GM23338 (cell line): Measurements from ENCODE around the gene GET3. TPM values are rescaled to one million over a fixed set of nuclear protein-coding genes. Genes with fewer than 3 reads are reported as not detected.

Source experiments
- ATAC-seq: fragments of 200-7000 bp; cut with Tn5 transposase; 3 replicates; pipeline ENCODE4 v1.9.1; 2020
- DNase-seq: peaks from one replicate; pipeline ENCODE4 v3.0.0-alpha.2; 2015; ENCODE audit warnings: low spot score
- H2AFZ ChIP-seq: fragments of 200-600 bp; sonication (generic); 2 replicates; pipeline ENCODE4 v1.8.0; 2016; ENCODE audit warnings: antibody characterized with exemption, mild to moderate bottlenecking, moderate library complexity
- H3F3A ChIP-seq: fragments of 200-600 bp; sonication (generic); replicated peaks from 2 replicates; pipeline ENCODE4 v1.8.0; 2017; ENCODE audit warnings: antibody characterized with exemption, mixed run types, low read depth
- H3K27ac ChIP-seq: fragments of 200-600 bp; sonication (generic); 2 replicates; pipeline ENCODE4 v1.6.1; 2016; ENCODE audit warnings: low read depth
- H3K27me3 ChIP-seq: fragments of 200-600 bp; sonication (generic); 2 replicates; pipeline ENCODE4 v1.8.0; 2016; ENCODE audit warnings: mild to moderate bottlenecking, mixed run types, moderate library complexity; ENCODE audit not compliant: insufficient read depth
- H3K36me3 ChIP-seq: fragments of 200-600 bp; sonication (generic); 2 replicates; pipeline ENCODE4 v1.8.0; 2016; ENCODE audit warnings: mild to moderate bottlenecking; ENCODE audit not compliant: insufficient read depth
- H3K4me1 ChIP-seq: fragments of 200-600 bp; sonication (generic); 2 replicates; pipeline ENCODE4 v1.8.0; 2016; ENCODE audit warnings: mild to moderate bottlenecking, moderate library complexity; ENCODE audit not compliant: insufficient read depth
- H3K4me2 ChIP-seq: fragments of 200-600 bp; sonication (generic); 2 replicates; pipeline ENCODE4 v1.7.1; 2017; ENCODE audit warnings: mixed run types
- H3K4me3 ChIP-seq: fragments of 200-600 bp; sonication (generic); 2 replicates; pipeline ENCODE4 v1.6.1; 2016; ENCODE audit warnings: mixed run types
- H3K79me2 ChIP-seq: fragments of 200-600 bp; sonication (generic); replicated peaks from 2 replicates; pipeline ENCODE4 v1.8.0; 2017; ENCODE audit warnings: mild to moderate bottlenecking; ENCODE audit not compliant: insufficient read depth
- H3K9me2 ChIP-seq: fragments of 200-600 bp; sonication (generic); 2 replicates; pipeline ENCODE4 v1.8.0; 2017; ENCODE audit not compliant: insufficient read depth
- H4K20me1 ChIP-seq: fragments of 200-600 bp; sonication (generic); replicated peaks from 2 replicates; pipeline ENCODE4 v1.8.0; 2017; ENCODE audit warnings: mild to moderate bottlenecking; ENCODE audit not compliant: insufficient read depth
- H3K27ac Mint-ChIP-seq: 2 replicates; pipeline ENCODE4 v1.8.0; 2020; ENCODE audit warnings: inconsistent platforms, mild to moderate bottlenecking, moderate library complexity, mixed read lengths
- H3K27me3 Mint-ChIP-seq: 3 replicates; pipeline ENCODE4 v1.8.0; 2022; ENCODE audit warnings: low read depth, mild to moderate bottlenecking, moderate library complexity, mixed read lengths, inconsistent platforms; ENCODE audit not compliant: insufficient read depth, poor library complexity
- H3K36me3 Mint-ChIP-seq: 3 replicates; pipeline ENCODE4 v1.8.0; 2021; ENCODE audit warnings: low read depth, mild to moderate bottlenecking, inconsistent platforms, moderate library complexity, mixed read lengths
- H3K4me1 Mint-ChIP-seq: 3 replicates; pipeline ENCODE4 v1.8.0; 2020; ENCODE audit warnings: mild to moderate bottlenecking, inconsistent platforms, mixed read lengths
- H3K4me3 Mint-ChIP-seq: 3 replicates; pipeline ENCODE4 v1.8.0; 2021; ENCODE audit warnings: moderate library complexity, mild to moderate bottlenecking, inconsistent platforms, mixed read lengths
- H3K9me3 Mint-ChIP-seq: 3 replicates; pipeline ENCODE4 v1.8.0; 2020; ENCODE audit warnings: moderate library complexity, mild to moderate bottlenecking, inconsistent platforms, mixed read lengths
- CREB1 ChIP-seq: fragments of 250-450 bp; sonication (Bioruptor Pico); IDR thresholded peaks from 2 replicates; pipeline ENCODE4 v1.5.0; 2020; ENCODE audit warnings: low read depth, mild to moderate bottlenecking, moderate library complexity
- EZH2 ChIP-seq: fragments of 200-600 bp; sonication (generic); IDR thresholded peaks from one replicate; pipeline ENCODE4 v1.8.0; 2017; ENCODE audit warnings: antibody characterized with exemption, mild to moderate bottlenecking, low read depth; ENCODE audit not compliant: unreplicated experiment
- EZH2phosphoT487 ChIP-seq: fragments of 200-600 bp; sonication (generic); IDR thresholded peaks from one replicate; pipeline ENCODE4 v1.8.1; 2018; ENCODE audit warnings: antibody characterized with exemption; ENCODE audit not compliant: unreplicated experiment
- JUNB ChIP-seq: IDR thresholded peaks from one replicate; pipeline ENCODE4 v1.6.1; 2016; ENCODE audit warnings: antibody characterized with exemption; ENCODE audit not compliant: unreplicated experiment
- NANOG ChIP-seq: IDR thresholded peaks from 2 replicates; pipeline ENCODE4 v1.6.1; 2016; ENCODE audit warnings: antibody characterized with exemption, borderline replicate concordance
- POLR2AphosphoS5 ChIP-seq: IDR thresholded peaks from 2 replicates; pipeline ENCODE4 v1.6.1; 2016; ENCODE audit warnings: antibody characterized with exemption, low read depth
- STAT1 ChIP-seq: IDR thresholded peaks from one replicate; pipeline ENCODE4 v1.6.1; 2016; ENCODE audit warnings: antibody characterized with exemption; ENCODE audit not compliant: unreplicated experiment
- ZNF114 ChIP-seq: fragments of 250-450 bp; sonication (Bioruptor Pico); IDR thresholded peaks from 2 replicates; pipeline ENCODE4 v1.5.0; 2020; ENCODE audit warnings: mild to moderate bottlenecking, moderate library complexity
- ZNF331 ChIP-seq: fragments of 250-450 bp; sonication (Bioruptor Pico); IDR thresholded peaks from 2 replicates; pipeline ENCODE4 v1.5.0; 2020; ENCODE audit warnings: low read depth, mild to moderate bottlenecking, moderate library complexity
- polyA plus RNA-seq: library from polyadenylated mRNA; unstranded; fragments of >200 nt; fragmentation: Nextera tagmentation; extraction: Ambion mirVana; gene quantifications from 2 replicates; pipeline ENCODE4 v1.2.1, GENCODE V29; 2016
- total RNA-seq: library from RNA; depleted of rRNA; stranded (reverse); fragments of >200 nt; shearing (Covaris generic); gene quantifications from 2 replicates; pipeline ENCODE4 v1.2.3, GENCODE V29; 2014
- TF ChIP-seq, protein P1 (sequence below): IDR thresholded peaks from 2 replicates; pipeline ENCODE4 v1.6.1; 2016; ENCODE audit warnings: antibody characterized with exemption
- TF ChIP-seq, protein P2 (sequence below): IDR thresholded peaks from one replicate; pipeline ENCODE4 v1.6.1; 2018; ENCODE audit warnings: antibody characterized with exemption; ENCODE audit not compliant: unreplicated experiment
- TF ChIP-seq, protein P3 (sequence below), 2 experiments: fragments of 200-600 bp in 1 of 2; sonication (generic) in 1 of 2; conservative IDR thresholded peaks; 2 replicates each; pipeline versions ENCODE4 v1.5.1 to v1.6.1; 2016 to 2017; ENCODE audit warnings: antibody characterized with exemption in 2 of 2, low read depth in 2 of 2, mild to moderate bottlenecking in 2 of 2, moderate library complexity in 1 of 2
- TF ChIP-seq, protein P4 (sequence below): fragments of 250-450 bp; sonication (Bioruptor Pico); IDR thresholded peaks from 2 replicates; pipeline ENCODE4 v1.5.0; 2020; ENCODE audit warnings: mild to moderate bottlenecking, moderate library complexity

GET3 gene
- total and polyA plus RNA-seq, 2 experiments from 2014 or later: 90.4 to 109 TPM

DNA sequence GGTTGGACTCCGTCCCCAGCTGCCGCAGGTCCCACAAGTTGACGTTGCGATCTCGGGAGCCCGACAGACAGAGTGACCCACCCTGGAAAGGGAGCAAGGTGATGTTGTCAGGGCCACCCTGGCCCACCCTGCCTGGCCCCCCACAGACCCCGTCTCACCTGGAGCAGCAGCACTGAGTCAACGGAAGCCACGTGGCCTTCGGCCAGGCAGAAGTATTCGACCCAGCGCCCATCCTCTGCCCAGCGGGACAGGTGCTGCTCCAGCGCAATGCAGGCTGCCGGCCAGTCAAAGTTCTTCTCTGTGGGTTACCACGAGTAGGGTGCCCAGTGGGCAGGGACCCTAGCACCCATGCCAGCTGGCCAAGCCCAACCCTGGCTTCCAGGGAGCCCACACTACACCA is 42.7 kb upstream of the GET3 start:
- 0 out of 2 replicates have a peak, but pooled peaks cover 4% of the 10 kb centered on the region for H3K4me1 ChIP-seq
- no peaks in the 10 kb centered on the region for H3K27me3 ChIP-seq
- TF ChIP-seq, protein P1, sequence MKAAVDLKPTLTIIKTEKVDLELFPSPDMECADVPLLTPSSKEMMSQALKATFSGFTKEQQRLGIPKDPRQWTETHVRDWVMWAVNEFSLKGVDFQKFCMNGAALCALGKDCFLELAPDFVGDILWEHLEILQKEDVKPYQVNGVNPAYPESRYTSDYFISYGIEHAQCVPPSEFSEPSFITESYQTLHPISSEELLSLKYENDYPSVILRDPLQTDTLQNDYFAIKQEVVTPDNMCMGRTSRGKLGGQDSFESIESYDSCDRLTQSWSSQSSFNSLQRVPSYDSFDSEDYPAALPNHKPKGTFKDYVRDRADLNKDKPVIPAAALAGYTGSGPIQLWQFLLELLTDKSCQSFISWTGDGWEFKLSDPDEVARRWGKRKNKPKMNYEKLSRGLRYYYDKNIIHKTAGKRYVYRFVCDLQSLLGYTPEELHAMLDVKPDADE: no peak
- TF ChIP-seq EZH2: no peak
- no peak for TF ChIP-seq CREB1
- TF ChIP-seq EZH2phosphoT487: no peak
- TF ChIP-seq, protein P2, sequence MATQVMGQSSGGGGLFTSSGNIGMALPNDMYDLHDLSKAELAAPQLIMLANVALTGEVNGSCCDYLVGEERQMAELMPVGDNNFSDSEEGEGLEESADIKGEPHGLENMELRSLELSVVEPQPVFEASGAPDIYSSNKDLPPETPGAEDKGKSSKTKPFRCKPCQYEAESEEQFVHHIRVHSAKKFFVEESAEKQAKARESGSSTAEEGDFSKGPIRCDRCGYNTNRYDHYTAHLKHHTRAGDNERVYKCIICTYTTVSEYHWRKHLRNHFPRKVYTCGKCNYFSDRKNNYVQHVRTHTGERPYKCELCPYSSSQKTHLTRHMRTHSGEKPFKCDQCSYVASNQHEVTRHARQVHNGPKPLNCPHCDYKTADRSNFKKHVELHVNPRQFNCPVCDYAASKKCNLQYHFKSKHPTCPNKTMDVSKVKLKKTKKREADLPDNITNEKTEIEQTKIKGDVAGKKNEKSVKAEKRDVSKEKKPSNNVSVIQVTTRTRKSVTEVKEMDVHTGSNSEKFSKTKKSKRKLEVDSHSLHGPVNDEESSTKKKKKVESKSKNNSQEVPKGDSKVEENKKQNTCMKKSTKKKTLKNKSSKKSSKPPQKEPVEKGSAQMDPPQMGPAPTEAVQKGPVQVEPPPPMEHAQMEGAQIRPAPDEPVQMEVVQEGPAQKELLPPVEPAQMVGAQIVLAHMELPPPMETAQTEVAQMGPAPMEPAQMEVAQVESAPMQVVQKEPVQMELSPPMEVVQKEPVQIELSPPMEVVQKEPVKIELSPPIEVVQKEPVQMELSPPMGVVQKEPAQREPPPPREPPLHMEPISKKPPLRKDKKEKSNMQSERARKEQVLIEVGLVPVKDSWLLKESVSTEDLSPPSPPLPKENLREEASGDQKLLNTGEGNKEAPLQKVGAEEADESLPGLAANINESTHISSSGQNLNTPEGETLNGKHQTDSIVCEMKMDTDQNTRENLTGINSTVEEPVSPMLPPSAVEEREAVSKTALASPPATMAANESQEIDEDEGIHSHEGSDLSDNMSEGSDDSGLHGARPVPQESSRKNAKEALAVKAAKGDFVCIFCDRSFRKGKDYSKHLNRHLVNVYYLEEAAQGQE: no peak
- TF ChIP-seq, protein P3, sequence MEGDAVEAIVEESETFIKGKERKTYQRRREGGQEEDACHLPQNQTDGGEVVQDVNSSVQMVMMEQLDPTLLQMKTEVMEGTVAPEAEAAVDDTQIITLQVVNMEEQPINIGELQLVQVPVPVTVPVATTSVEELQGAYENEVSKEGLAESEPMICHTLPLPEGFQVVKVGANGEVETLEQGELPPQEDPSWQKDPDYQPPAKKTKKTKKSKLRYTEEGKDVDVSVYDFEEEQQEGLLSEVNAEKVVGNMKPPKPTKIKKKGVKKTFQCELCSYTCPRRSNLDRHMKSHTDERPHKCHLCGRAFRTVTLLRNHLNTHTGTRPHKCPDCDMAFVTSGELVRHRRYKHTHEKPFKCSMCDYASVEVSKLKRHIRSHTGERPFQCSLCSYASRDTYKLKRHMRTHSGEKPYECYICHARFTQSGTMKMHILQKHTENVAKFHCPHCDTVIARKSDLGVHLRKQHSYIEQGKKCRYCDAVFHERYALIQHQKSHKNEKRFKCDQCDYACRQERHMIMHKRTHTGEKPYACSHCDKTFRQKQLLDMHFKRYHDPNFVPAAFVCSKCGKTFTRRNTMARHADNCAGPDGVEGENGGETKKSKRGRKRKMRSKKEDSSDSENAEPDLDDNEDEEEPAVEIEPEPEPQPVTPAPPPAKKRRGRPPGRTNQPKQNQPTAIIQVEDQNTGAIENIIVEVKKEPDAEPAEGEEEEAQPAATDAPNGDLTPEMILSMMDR (conservative IDR thresholded peaks at IDR 0.05; ENCODE audit: low read depth in 2 of 2): no peak
- TF ChIP-seq ZNF331 (CRISPR knock-in tag): no peak
- TF ChIP-seq, protein P4, sequence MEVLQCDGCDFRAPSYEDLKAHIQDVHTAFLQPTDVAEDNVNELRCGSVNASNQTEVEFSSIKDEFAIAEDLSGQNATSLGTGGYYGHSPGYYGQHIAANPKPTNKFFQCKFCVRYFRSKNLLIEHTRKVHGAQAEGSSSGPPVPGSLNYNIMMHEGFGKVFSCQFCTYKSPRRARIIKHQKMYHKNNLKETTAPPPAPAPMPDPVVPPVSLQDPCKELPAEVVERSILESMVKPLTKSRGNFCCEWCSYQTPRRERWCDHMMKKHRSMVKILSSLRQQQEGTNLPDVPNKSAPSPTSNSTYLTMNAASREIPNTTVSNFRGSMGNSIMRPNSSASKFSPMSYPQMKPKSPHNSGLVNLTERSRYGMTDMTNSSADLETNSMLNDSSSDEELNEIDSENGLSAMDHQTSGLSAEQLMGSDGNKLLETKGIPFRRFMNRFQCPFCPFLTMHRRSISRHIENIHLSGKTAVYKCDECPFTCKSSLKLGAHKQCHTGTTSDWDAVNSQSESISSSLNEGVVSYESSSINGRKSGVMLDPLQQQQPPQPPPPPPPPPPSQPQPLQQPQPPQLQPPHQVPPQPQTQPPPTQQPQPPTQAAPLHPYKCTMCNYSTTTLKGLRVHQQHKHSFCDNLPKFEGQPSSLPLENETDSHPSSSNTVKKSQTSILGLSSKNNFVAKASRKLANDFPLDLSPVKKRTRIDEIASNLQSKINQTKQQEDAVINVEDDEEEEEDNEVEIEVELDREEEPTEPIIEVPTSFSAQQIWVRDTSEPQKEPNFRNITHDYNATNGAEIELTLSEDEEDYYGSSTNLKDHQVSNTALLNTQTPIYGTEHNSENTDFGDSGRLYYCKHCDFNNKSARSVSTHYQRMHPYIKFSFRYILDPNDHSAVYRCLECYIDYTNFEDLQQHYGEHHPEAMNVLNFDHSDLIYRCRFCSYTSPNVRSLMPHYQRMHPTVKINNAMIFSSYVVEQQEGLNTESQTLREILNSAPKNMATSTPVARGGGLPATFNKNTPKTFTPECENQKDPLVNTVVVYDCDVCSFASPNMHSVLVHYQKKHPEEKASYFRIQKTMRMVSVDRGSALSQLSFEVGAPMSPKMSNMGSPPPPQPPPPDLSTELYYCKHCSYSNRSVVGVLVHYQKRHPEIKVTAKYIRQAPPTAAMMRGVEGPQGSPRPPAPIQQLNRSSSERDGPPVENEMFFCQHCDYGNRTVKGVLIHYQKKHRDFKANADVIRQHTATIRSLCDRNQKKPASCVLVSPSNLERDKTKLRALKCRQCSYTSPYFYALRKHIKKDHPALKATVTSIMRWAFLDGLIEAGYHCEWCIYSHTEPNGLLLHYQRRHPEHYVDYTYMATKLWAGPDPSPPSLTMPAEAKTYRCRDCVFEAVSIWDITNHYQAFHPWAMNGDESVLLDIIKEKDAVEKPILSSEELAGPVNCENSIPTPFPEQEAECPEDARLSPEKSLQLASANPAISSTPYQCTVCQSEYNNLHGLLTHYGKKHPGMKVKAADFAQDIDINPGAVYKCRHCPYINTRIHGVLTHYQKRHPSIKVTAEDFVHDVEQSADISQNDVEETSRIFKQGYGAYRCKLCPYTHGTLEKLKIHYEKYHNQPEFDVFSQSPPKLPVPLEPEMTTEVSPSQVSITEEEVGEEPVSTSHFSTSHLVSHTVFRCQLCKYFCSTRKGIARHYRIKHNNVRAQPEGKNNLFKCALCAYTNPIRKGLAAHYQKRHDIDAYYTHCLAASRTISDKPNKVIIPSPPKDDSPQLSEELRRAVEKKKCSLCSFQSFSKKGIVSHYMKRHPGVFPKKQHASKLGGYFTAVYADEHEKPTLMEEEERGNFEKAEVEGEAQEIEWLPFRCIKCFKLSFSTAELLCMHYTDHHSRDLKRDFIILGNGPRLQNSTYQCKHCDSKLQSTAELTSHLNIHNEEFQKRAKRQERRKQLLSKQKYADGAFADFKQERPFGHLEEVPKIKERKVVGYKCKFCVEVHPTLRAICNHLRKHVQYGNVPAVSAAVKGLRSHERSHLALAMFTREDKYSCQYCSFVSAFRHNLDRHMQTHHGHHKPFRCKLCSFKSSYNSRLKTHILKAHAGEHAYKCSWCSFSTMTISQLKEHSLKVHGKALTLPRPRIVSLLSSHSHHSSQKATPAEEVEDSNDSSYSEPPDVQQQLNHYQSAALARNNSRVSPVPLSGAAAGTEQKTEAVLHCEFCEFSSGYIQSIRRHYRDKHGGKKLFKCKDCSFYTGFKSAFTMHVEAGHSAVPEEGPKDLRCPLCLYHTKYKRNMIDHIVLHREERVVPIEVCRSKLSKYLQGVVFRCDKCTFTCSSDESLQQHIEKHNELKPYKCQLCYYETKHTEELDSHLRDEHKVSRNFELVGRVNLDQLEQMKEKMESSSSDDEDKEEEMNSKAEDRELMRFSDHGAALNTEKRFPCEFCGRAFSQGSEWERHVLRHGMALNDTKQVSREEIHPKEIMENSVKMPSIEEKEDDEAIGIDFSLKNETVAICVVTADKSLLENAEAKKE (CRISPR knock-in tag): no peak
- no peak for TF ChIP-seq JUNB
- no peak for TF ChIP-seq STAT1
- no peak for TF ChIP-seq NANOG
- no peak for TF ChIP-seq POLR2AphosphoS5
- no peak for TF ChIP-seq ZNF114 (CRISPR knock-in tag)
- peaks cover 28% of the 10 kb centered on the region for H3F3A ChIP-seq
- H3K4me3 ChIP-seq: no peak overlapping the region
- H2AFZ ChIP-seq: no peak overlapping the region
- H3K79me2 ChIP-seq: no peaks in the 10 kb centered on the region
- H3K9me2 ChIP-seq: no peaks in the 10 kb centered on the region
- H3K4me2 ChIP-seq: no peak overlapping the region
- H4K20me1 ChIP-seq: 0 out of 2 replicates have a peak, but pooled peaks cover 4% of the 10 kb centered on the region
- DNase-seq (no peak), ATAC-seq (no peak)
- no peak overlapping the region for H3K27ac ChIP-seq
- peaks cover 5% of the 10 kb centered on the region for H3K4me1 Mint-ChIP-seq
- peaks cover 6% of the 10 kb centered on the region; the same call in 1 of the 2 replicates for H3K36me3 ChIP-seq
- H3K36me3 Mint-ChIP-seq: peaks cover 12% of the 10 kb centered on the region
- no peak overlapping the region for H3K27ac Mint-ChIP-seq
- H3K9me3 Mint-ChIP-seq: no peaks in the 10 kb centered on the region; the same call in 2 of the 3 replicates
- peaks cover 20% of the 10 kb centered on the region for H3K27me3 Mint-ChIP-seq
- no peak overlapping the region; the same call in 2 of the 3 replicates for H3K4me3 Mint-ChIP-seq
